NCI-H69 (cell line): ENCODE measurements around the gene ABHD15.
A peak's percentile ranks its signal among the peaks of the same experiment; 100 is the strongest.

Experiments used
- DNase-seq: peaks from one replicate; lab custom pipeline; 2025; lab: John Stamatoyannopoulos, UW

Gene ABHD15

GRCh38 chr17:29583324-29584248 is 16.7 kb upstream of the ABHD15 start:
- peak; percentile 91 for DNase-seq

- DNase-seq = no peak
Measured at GRCh38 chr17:29582772-29583171, 15.9 kb upstream of the ABHD15 start.

- DNase-seq = no peak
Measured at GRCh38 chr17:29582254-29582765, 15.5 kb upstream of the ABHD15 start.

- peak; percentile 53 for DNase-seq
Measured at GRCh38 chr17:29581583-29582253, 14.9 kb upstream of the ABHD15 start.

- peak; percentile 84 for DNase-seq
Measured at GRCh38 chr17:29579866-29580771, 13.3 kb upstream of the ABHD15 start.

- DNase-seq = no peak
Measured at GRCh38 chr17:29578626-29579485, 12.0 kb upstream of the ABHD15 start.

GRCh38 chr17:29577385-29578211 is 10.8 kb upstream of the ABHD15 start:
- no peak for DNase-seq

- DNase-seq = no peak
Measured at GRCh38 chr17:29577001-29577370, 10.1 kb upstream of the ABHD15 start.

- no peak for DNase-seq
Measured at GRCh38 chr17:29576214-29577000, 9.6 kb upstream of the ABHD15 start.

- DNase-seq = no peak
Measured at GRCh38 chr17:29575511-29576213, 8.8 kb upstream of the ABHD15 start.

- no peak for DNase-seq
Measured at GRCh38 chr17:29574732-29575510, 8.1 kb upstream of the ABHD15 start.

- no peak for DNase-seq
Measured at GRCh38 chr17:29573871-29574731, 7.3 kb upstream of the ABHD15 start.

- no peak for DNase-seq
Measured at GRCh38 chr17:29573558-29573869, 6.7 kb upstream of the ABHD15 start.

GRCh38 chr17:29572691-29573557 is 6.1 kb upstream of the ABHD15 start:
- peak; percentile 56 for DNase-seq

- DNase-seq = no peak
Measured at GRCh38 chr17:29571883-29572681, 5.2 kb upstream of the ABHD15 start.
